ENCODE measurements around the gene LDB3.

LDB3 gene

DNA sequence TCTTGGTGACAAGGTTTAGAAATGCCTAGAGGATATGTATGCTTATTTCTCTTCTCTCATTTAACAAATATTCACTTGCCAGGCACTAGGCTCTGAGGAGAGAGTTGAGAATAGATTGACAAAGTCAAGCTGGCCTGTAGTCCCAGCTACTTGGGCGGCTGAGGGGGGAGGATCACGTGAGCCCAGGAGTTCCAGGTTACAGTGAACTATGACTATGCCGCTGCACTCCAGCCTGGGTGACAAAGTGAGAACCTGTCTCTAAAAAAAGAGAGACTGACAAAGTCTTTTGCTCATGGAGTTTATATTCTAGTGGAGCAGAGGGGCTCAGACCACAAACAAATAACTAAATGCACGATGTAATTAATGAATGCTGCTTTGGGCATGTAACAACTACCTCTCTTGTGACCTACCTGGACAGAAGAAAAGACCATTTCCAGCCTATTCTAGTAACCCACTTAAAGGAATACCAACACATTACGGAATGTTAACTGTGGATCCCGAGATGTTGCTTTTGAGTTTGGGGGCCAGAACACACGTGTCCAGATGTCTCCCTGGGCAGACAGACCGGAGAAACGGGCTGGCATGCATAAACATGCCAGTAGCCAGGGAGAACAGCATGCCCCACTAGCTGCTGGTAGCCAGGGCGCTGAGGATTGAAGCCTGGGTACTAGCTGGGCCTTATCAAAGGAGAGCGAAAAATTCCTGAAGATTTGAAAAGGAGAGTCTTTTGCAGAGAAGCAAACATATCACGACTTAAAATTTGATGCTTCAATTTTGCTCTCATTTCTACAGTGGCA lies 85.5 kb downstream of the LDB3 start:
- Histone ChIP-seq H3K4me1 (ENCODE audit: insufficient read depth, low read length) (peaks cover 11% of the 10 kb centered on the region), H2AFZ (ENCODE audit: low read depth, low read length) (no peak overlapping the region), H3K36me3 (ENCODE audit: insufficient read depth, low read length) (no peaks in the 10 kb centered on the region), H3K4me3 (ENCODE audit: low read length) (no peak overlapping the region), H3K9me3 (ENCODE audit: low read length) (no peaks in the 10 kb centered on the region), H3K27me3 (ENCODE audit: insufficient read depth, low read length) (no peaks in the 10 kb centered on the region)

DNA sequence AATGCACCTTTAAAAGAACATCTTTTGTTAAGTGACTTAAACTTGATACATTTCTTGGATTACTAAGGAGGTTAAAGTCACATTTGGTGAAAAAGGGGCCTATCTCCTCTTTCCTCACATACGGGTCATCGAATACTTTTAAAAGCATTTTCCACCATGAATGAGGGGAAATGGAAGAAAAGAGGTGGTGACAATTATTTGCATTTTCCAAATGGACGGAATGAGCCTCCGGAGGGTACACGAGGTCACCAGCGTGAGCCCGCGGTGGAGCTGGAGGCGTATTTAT lies 87.1 kb downstream of the LDB3 start:
- H2AFZ ChIP-seq (ENCODE audit: low read depth, low read length), result peak overlapping the region; percentile 92
- H3K9me3 ChIP-seq (ENCODE audit: low read length), result no peaks in the 10 kb centered on the region
- H3K36me3 ChIP-seq (ENCODE audit: insufficient read depth, low read length), result no peaks in the 10 kb centered on the region
- peak overlapping the region; percentile 87 for H3K4me3 ChIP-seq (ENCODE audit: low read length)
- no peaks in the 10 kb centered on the region for H3K27me3 ChIP-seq (ENCODE audit: insufficient read depth, low read length)
- peaks cover 14% of the 10 kb centered on the region for H3K4me1 ChIP-seq (ENCODE audit: insufficient read depth, low read length)

DNA sequence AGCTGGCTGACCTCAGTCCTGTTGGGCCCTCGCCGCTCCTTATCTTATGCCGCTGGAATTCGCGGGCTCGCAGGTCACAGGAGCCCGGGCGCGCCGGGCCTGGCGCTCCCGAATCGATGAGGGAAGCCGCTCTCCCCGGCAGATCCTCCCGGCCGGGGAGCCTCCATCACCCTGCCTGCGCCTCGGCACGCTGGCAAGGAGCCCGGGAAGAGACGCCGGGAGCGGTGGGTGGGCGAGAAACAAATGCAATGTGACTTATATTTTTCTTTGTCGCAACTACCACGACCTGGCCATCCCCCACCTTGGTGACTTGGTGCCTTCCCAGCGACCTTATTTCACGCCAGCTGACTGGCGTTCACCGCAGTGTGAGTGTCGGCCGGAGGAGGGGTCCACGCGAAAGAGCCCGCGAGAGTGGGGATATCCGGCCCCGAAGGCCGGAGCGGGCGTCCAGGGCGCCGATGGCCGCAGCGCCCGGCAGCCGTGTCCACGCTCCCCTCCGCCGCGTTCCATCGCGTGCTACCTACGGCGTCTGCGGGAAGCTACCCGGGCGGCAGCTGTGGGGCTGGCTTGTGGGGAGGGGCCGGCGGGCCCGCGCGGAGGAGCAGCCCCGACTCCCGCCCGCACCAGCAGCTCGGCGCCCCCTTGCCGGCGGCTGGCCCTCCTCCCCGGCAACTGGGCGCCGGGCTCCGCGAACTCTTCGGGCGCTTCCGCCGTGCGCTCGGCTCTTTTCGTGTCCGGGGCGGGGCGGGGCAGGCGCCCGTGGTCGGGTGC lies 87.6 kb downstream of the LDB3 start:
- peak overlapping the region; percentile 92 for H2AFZ ChIP-seq (ENCODE audit: low read depth, low read length)
- peaks cover 5% of the 10 kb centered on the region for H3K36me3 ChIP-seq (ENCODE audit: insufficient read depth, low read length)
- H3K4me1 ChIP-seq (ENCODE audit: insufficient read depth, low read length), result peaks cover 14% of the 10 kb centered on the region
- H3K27me3 ChIP-seq (ENCODE audit: insufficient read depth, low read length), result no peaks in the 10 kb centered on the region
- peak overlapping the region; percentile 87 for H3K4me3 ChIP-seq (ENCODE audit: low read length)
- peaks cover 3% of the 10 kb centered on the region for H3K9me3 ChIP-seq (ENCODE audit: low read length)

DNA sequence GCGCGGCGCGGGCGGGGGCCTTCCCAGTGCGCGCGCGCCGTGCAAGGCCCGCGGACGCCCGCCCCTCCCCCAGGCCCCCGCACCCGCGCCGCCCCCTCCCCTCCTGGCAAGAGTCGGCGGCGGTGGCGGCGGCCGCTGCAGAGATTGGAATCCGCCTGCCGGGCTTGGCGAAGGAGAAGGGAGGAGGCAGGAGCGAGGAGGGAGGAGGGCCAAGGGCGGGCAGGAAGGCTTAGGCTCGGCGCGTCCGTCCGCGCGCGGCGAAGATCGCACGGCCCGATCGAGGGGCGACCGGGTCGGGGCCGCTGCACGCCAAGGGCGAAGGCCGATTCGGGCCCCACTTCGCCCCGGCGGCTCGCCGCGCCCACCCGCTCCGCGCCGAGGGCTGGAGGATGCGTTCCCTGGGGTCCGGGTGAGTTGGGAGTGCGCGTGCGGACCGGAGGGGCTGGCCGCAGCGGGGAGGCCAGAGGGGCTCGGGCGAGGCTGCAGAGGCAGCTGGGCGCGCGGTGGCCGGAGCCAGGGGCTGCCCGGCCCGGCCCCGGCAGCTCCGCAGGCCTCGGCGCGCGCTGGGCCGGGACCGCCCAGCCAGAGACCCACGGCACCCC lies 88.3 kb downstream of the LDB3 start, which contains the start of gene BMPR1A:
Gene BMPR1A, plus strand, starts transcription at position 109 of the 602 bp plus-strand sequence. CDS start 119,400 bp downstream, outside the sequence.
- Histone ChIP-seq H3K36me3 (ENCODE audit: insufficient read depth, low read length) (peaks cover 6% of the 10 kb centered on the region), H3K4me1 (ENCODE audit: insufficient read depth, low read length) (peaks cover 14% of the 10 kb centered on the region), H2AFZ (ENCODE audit: low read depth, low read length) (peak within 1 kb of the TSS; percentile 92), H3K27me3 (ENCODE audit: insufficient read depth, low read length) (no peaks in the 10 kb centered on the region), H3K4me3 (ENCODE audit: low read length) (peak within 1 kb of the TSS; percentile 98), H3K9me3 (ENCODE audit: low read length) (peaks cover 6% of the 10 kb centered on the region)

DNA sequence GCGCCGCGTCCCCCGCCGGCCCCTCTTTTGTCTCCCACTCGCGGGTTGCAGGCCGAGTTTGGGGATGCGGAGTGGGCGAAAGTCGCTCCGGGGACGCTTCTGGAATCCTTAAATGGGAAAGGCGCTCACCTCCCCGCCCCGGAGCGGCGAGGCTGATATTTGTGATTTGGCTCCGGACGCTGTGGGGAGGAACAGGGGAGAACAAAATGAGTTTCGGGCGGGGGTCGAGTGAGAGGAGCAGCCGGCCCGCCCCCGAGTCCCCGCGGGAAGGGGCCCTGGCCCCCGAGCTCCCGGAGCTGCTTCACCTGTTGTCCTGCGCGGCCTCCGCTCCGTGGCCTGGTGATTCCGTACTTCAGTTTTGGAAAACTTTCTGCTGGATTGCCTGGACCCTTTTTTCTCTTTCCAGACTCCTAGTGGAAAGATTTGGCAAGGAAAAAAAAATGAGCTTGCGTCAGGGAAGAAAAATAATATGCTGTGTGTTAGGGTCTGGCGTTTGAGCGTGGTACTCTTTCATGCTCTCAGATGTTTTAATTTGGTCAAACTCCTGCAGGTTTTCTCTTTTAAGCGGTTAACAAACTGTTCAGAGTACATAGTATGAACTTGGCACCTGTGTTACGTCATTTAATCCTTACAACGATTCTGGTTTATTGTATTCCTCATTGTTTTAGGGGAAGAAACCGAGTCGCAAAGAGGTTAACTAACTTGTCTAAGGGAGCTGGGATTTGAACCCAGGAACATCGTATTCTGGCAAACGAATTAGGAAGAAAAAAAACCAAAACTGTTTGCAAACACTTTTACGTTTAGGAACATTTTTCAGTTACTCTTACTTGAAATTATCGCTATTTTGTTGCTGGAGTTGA lies 89.0 kb downstream of the LDB3 start:
- Histone ChIP-seq H3K4me1 (ENCODE audit: insufficient read depth, low read length) (peaks cover 14% of the 10 kb centered on the region), H3K4me3 (ENCODE audit: low read length) (peak overlapping the region; percentile 98), H2AFZ (ENCODE audit: low read depth, low read length) (peak overlapping the region; percentile 73), H3K36me3 (ENCODE audit: insufficient read depth, low read length) (peaks cover 6% of the 10 kb centered on the region), H3K27me3 (ENCODE audit: insufficient read depth, low read length) (no peaks in the 10 kb centered on the region), H3K9me3 (ENCODE audit: low read length) (peaks cover 7% of the 10 kb centered on the region)

DNA sequence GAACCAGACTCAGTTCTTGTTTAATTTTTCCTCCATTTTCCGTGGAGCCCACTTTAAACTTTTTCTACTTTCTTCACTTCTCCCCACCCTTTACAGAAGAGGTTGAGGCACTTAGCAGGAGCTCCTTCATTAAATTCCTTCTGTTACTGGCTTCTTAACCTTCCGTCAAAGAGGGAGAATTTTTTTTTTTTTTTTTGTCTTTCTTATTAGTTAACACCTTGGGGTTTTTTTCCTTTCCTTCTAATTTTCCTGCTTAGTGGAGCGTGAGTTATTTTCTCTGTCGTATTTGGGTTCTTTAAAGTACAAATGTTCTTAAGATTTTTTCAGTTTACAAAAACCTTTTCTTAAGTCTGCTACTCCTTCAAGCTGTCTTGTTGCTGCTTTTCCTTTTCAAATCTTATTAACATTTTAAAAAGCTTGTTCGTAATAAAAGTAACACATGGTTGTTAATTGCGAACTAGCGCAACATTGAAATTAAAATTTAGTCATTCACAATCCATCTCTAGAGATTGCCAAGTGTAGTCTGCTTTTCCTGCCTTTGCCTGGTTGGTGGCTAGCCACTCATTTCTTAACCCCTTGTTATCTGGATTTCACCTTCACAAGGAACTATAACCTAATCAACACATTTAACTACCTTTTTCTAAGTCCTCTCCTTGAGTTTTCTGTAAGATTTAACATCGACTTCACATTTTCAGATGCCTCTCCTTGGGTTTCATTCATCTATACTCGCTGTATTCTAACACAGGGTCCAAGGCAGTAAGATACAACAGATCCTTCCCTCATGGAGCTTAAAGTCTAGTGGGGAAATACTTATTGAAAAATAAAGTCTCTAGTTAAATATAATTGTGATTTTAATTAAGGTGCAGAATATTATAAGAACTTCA lies 90.1 kb downstream of the LDB3 start:
- Histone ChIP-seq H3K9me3 (ENCODE audit: low read length) (peaks cover 12% of the 10 kb centered on the region), H2AFZ (ENCODE audit: low read depth, low read length) (no peak overlapping the region), H3K36me3 (ENCODE audit: insufficient read depth, low read length) (peaks cover 6% of the 10 kb centered on the region), H3K4me1 (ENCODE audit: insufficient read depth, low read length) (peaks cover 14% of the 10 kb centered on the region), H3K4me3 (ENCODE audit: low read length) (peak overlapping the region; percentile 98), H3K27me3 (ENCODE audit: insufficient read depth, low read length) (no peaks in the 10 kb centered on the region)

DNA sequence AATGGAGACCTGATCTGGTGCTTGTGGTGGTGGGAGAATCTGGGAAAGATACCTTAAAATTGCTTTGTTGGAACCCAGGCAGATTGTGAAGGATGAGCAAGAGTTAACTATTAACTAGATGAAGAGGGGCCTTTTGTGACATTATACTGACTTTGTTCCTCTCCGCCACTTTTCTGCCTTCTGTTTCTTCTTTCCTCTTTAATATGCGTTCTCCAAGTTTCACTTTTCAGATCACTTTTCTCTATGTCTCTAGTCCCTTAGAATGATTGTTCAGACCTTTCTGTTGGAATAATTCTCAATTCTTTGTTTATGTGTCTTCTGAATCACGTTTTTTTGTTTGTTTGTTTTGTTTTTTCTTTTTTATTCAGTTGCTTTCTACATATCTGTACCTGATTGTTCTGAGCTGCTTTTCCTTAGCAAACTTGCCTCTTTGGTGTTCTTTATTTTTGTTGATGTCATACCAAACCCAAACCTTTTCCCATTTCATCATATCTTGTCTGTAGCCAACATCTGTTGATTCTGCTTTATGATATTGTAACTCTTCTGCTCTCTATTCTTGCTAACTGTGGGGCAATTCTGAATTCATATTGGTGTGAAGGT lies 90.9 kb downstream of the LDB3 start:
- Histone ChIP-seq H3K4me1 (ENCODE audit: insufficient read depth, low read length) (peaks cover 14% of the 10 kb centered on the region), H2AFZ (ENCODE audit: low read depth, low read length) (no peak overlapping the region), H3K36me3 (ENCODE audit: insufficient read depth, low read length) (peaks cover 6% of the 10 kb centered on the region), H3K9me3 (ENCODE audit: low read length) (peaks cover 12% of the 10 kb centered on the region), H3K4me3 (ENCODE audit: low read length) (peak overlapping the region; percentile 98), H3K27me3 (ENCODE audit: insufficient read depth, low read length) (no peaks in the 10 kb centered on the region)

DNA sequence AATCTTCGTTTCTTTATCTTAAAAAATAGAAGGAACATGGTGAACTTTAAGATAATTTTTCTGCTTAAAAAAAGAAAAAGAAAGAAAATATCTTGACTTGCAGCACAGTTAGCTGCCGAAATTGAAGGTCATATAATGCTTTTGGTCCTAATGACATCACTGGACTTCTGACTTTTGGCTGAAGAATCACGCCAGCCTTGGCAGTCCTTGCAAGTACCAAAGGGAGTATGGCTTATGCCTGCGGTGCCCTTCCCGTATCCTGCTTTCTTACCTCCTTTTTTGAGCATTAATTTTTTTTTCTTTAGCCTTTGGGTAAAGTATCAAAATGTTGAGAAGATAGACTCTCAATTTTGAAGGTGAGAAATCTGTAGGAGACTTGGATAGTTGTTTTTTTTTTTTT lies 95.1 kb downstream of the LDB3 start:
- H3K27me3 ChIP-seq (ENCODE audit: insufficient read depth, low read length), result no peaks in the 10 kb centered on the region
- peaks cover 12% of the 10 kb centered on the region for H3K9me3 ChIP-seq (ENCODE audit: low read length)
- peaks cover 6% of the 10 kb centered on the region for H3K36me3 ChIP-seq (ENCODE audit: insufficient read depth, low read length)
- H3K4me1 ChIP-seq (ENCODE audit: insufficient read depth, low read length), result peaks cover 18% of the 10 kb centered on the region
- no peak overlapping the region for H2AFZ ChIP-seq (ENCODE audit: low read depth, low read length)
- no peak overlapping the region for H3K4me3 ChIP-seq (ENCODE audit: low read length)

DNA sequence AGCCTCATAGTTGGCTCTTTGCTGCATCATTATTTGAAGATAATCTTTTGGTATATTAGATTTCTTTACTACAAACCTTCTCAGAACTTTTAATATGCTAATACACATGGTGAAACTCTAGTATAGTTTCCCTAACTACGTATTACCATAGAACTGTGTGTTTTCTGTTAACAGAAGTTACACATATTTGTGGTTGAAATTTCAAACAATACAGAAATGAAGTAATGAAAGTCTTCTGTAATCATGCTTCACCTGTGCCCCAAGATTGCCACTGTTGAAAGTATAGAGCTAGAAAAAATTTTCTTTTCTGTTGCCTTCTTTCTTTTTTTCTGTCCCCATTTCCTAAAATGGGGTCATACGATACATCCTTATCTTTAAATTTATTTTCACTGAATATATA lies 97.2 kb downstream of the LDB3 start:
- Histone ChIP-seq H3K36me3 (ENCODE audit: insufficient read depth, low read length) (peaks cover 5% of the 10 kb centered on the region), H3K4me3 (ENCODE audit: low read length) (no peak overlapping the region), H3K27me3 (ENCODE audit: insufficient read depth, low read length) (no peaks in the 10 kb centered on the region), H2AFZ (ENCODE audit: low read depth, low read length) (no peak overlapping the region), H3K9me3 (ENCODE audit: low read length) (peaks cover 12% of the 10 kb centered on the region), H3K4me1 (ENCODE audit: insufficient read depth, low read length) (peaks cover 14% of the 10 kb centered on the region)

DNA sequence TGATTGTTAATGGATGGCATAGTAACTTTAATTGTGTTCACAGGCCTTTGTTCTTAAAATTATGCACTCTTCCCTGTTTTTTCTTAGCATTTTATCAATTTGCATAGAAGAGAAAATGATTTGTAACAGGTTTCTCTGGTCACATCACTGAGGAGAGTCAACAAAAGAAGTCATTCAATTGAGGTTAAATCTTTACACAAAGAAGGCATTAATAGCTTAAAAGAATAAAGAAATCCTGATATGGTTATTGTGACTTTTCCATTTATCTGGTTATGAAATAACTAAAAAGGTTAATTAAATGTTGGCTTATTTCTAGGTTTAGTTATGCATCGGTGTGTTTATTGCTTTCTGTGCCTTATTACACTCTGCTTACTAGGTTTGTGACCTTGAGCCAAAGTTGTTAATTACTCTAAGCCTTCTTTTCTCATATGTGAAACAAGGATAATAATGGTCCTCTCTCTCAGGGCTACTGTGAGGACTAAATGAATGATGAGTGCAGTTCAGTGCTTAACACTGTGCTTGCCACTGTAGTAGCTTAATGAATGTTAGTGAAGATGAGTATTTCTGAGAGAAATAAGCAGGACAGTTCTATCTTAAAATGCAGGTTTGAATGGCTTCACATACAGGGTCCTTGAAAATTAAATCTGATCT lies 100.2 kb downstream of the LDB3 start:
- Histone ChIP-seq H3K9me3 (ENCODE audit: low read length) (no peaks in the 10 kb centered on the region), H3K4me1 (ENCODE audit: insufficient read depth, low read length) (peaks cover 14% of the 10 kb centered on the region), H3K27me3 (ENCODE audit: insufficient read depth, low read length) (no peaks in the 10 kb centered on the region), H2AFZ (ENCODE audit: low read depth, low read length) (no peak overlapping the region), H3K36me3 (ENCODE audit: insufficient read depth, low read length) (no peaks in the 10 kb centered on the region), H3K4me3 (ENCODE audit: low read length) (no peak overlapping the region)

DNA sequence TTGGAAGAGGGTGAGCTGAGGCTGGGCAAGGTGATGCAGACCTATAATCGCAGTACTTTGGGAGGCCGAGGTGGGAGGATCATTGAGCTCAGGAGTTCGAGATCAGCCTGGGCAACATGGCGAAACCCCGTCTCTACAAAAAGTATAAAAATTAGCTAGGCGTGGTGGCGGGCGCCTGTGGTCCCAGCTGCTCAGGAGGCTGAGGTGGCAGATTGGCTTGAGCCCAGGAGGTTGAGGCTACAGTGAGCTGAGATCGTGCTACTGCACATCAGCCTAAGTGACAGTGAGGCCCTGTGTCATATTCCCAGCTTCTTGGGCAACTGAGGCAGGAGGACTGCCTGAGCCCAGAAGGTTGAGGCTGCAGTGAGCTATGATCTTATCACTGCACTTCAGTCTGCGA lies 101.7 kb downstream of the LDB3 start:
- H3K36me3 ChIP-seq (ENCODE audit: insufficient read depth, low read length), result no peaks in the 10 kb centered on the region
- no peaks in the 10 kb centered on the region for H3K9me3 ChIP-seq (ENCODE audit: low read length)
- no peak overlapping the region for H3K4me3 ChIP-seq (ENCODE audit: low read length)
- H3K27me3 ChIP-seq (ENCODE audit: insufficient read depth, low read length), result no peaks in the 10 kb centered on the region
- peaks cover 20% of the 10 kb centered on the region for H3K4me1 ChIP-seq (ENCODE audit: insufficient read depth, low read length)
- H2AFZ ChIP-seq (ENCODE audit: low read depth, low read length), result no peak overlapping the region
